WTC11 (cell line): ENCODE results near the gene NOL7. TPM values are rescaled to one million over a fixed set of nuclear protein-coding genes. Genes with fewer than 3 reads are reported as not detected.

Experiments
- ATAC-seq: fragments of 200-7000 bp; cut with Tn5 transposase; 2 replicates; pipeline ENCODE4 v1.10.0; 2021; ENCODE audit warnings: mild to moderate bottlenecking, moderate library complexity
- CTCF ChIA-PET: fragments of 300-600 bp; sonication (Branson Sonifier 250); formaldehyde crosslinking; loops from one replicate; lab custom pipeline; 2021; ENCODE audit warnings: antibody characterized with exemption; lab: Charles Lee
- POLR2A ChIA-PET: fragments of 350-600 bp; sonication (Branson Sonifier 250); formaldehyde crosslinking; loops from one replicate; lab custom pipeline; 2021; ENCODE audit warnings: antibody characterized with exemption; lab: Charles Lee
- DNase-seq: peaks from one replicate; pipeline ENCODE4 v3.0.0; 2021; ENCODE audit warnings: low spot score
- H3K27ac Mint-ChIP-seq: 2 replicates; pipeline ENCODE4 v1.8.0; 2021; ENCODE audit warnings: mixed read lengths
- H3K27me3 Mint-ChIP-seq: 2 replicates; pipeline ENCODE4 v1.8.0; 2021; ENCODE audit warnings: low read depth, mild to moderate bottlenecking, moderate library complexity, mixed read lengths
- H3K36me3 Mint-ChIP-seq: 2 replicates; pipeline ENCODE4 v1.8.0; 2021; ENCODE audit warnings: mixed read lengths
- H3K4me1 Mint-ChIP-seq: 2 replicates; pipeline ENCODE4 v1.8.0; 2022; ENCODE audit warnings: mixed read lengths
- H3K4me3 Mint-ChIP-seq: 2 replicates; pipeline ENCODE4 v1.8.0; 2021; ENCODE audit warnings: mild to moderate bottlenecking, moderate library complexity, mixed read lengths
- H3K9me3 Mint-ChIP-seq: 2 replicates; pipeline ENCODE4 v1.8.0; 2021; ENCODE audit warnings: mixed read lengths
- ARID4B ChIP-seq: sonication (generic); formaldehyde crosslinking; IDR thresholded peaks from 2 replicates; pipeline ENCODE4 v1.8.0; 2023; ENCODE audit warnings: missing genetic modification reagents, mild to moderate bottlenecking, borderline replicate concordance
- CREB1 ChIP-seq: sonication (generic); formaldehyde crosslinking; IDR thresholded peaks from 2 replicates; pipeline ENCODE4 v1.8.0; 2023; ENCODE audit warnings: mild to moderate bottlenecking, missing genetic modification reagents
- CTCF ChIP-seq: fragments of 200-600 bp; IDR thresholded peaks from 2 replicates; pipeline ENCODE4 v1.8.0; 2022; ENCODE audit warnings: antibody characterized with exemption
- E2F4 ChIP-seq: sonication (generic); formaldehyde crosslinking; IDR thresholded peaks from 2 replicates; pipeline ENCODE4 v1.8.1; 2022; ENCODE audit warnings: low read depth, mild to moderate bottlenecking, moderate library complexity, missing genetic modification reagents, borderline replicate concordance
- HMGA2 ChIP-seq: fragments of 250-450 bp; sonication (Bioruptor Pico); IDR thresholded peaks from 2 replicates; pipeline ENCODE4 v1.4.0; 2021; ENCODE audit warnings: mild to moderate bottlenecking, moderate library complexity
- IRF1 ChIP-seq: sonication (generic); formaldehyde crosslinking; IDR thresholded peaks from 2 replicates; pipeline ENCODE4 v1.8.0; 2023; ENCODE audit warnings: missing genetic modification reagents
- JAZF1 ChIP-seq: fragments of 250-450 bp; sonication (Bioruptor Pico); IDR thresholded peaks from 2 replicates; pipeline ENCODE4 v1.9.0; 2021; ENCODE audit warnings: moderate library complexity, mild to moderate bottlenecking, inconsistent platforms
- MLX ChIP-seq: sonication (generic); formaldehyde crosslinking; IDR thresholded peaks from 2 replicates; pipeline ENCODE4 v1.8.1; 2023; ENCODE audit warnings: mild to moderate bottlenecking, missing genetic modification reagents, moderate library complexity
- NR3C1 ChIP-seq: sonication (generic); formaldehyde crosslinking; conservative IDR thresholded peaks from 2 replicates; pipeline ENCODE4 v1.8.1; 2023; ENCODE audit warnings: low read depth, mild to moderate bottlenecking, missing genetic modification reagents
- PRDM15 ChIP-seq: sonication (generic); formaldehyde crosslinking; IDR thresholded peaks from 2 replicates; pipeline ENCODE4 v1.8.0; 2022; ENCODE audit warnings: missing genetic modification reagents
- PREB ChIP-seq: sonication (generic); formaldehyde crosslinking; IDR thresholded peaks from 2 replicates; pipeline ENCODE4 v1.8.1; 2022; ENCODE audit warnings: mild to moderate bottlenecking, missing genetic modification reagents, moderate library complexity, borderline replicate concordance
- SOX15 ChIP-seq: fragments of 250-450 bp; sonication (Bioruptor Pico); IDR thresholded peaks from 2 replicates; pipeline ENCODE4 v1.9.0; 2021; ENCODE audit warnings: mild to moderate bottlenecking
- TCF7 ChIP-seq: sonication (generic); formaldehyde crosslinking; IDR thresholded peaks from 2 replicates; pipeline ENCODE4 v1.8.0; 2022; ENCODE audit warnings: mild to moderate bottlenecking, low read depth, missing genetic modification reagents, moderate library complexity
- ZMAT4 ChIP-seq: fragments of 250-450 bp; sonication (Bioruptor Pico); IDR thresholded peaks from 2 replicates; pipeline ENCODE4 v1.9.0; 2021; ENCODE audit warnings: mild to moderate bottlenecking
- ZNF232 ChIP-seq: sonication (generic); formaldehyde crosslinking; IDR thresholded peaks from 2 replicates; pipeline ENCODE4 v1.8.0; 2022; ENCODE audit warnings: mild to moderate bottlenecking, missing genetic modification reagents
- ZNF425 ChIP-seq: fragments of 250-450 bp; sonication (Bioruptor Pico); conservative IDR thresholded peaks from 2 replicates; pipeline ENCODE4 v1.9.0; 2021; ENCODE audit warnings: mild to moderate bottlenecking
- ZNF512 ChIP-seq: sonication (generic); formaldehyde crosslinking; IDR thresholded peaks from 2 replicates; pipeline ENCODE4 v1.8.1; 2022; ENCODE audit warnings: missing genetic modification reagents, borderline replicate concordance
- total RNA-seq: library from RNA; stranded (reverse); gene quantifications from 3 replicates; pipeline ENCODE4 v1.2.3, GENCODE V29; 2021

NOL7 gene
- total RNA-seq, 1 experiment from 2014 or later = 76.1 TPM

- TF ChIP-seq PRDM15 (CRISPR knock-in tag) (no peak), PREB (CRISPR knock-in tag) (no peak), ZNF425 (CRISPR knock-in tag) (no peak), TCF7 (CRISPR knock-in tag) (no peak), SOX15 (CRISPR knock-in tag) (no peak), E2F4 (CRISPR knock-in tag) (no peak), CTCF (no peak)
Measured at GRCh38 chr6:13649393-13649792, 34.3 kb downstream of the NOL7 start (continued).

GRCh38 chr6:13653296-13653695, 38.2 kb downstream of the NOL7 start:
- no peak overlapping the region for H3K4me3 Mint-ChIP-seq
- no peak overlapping the region for H3K27ac Mint-ChIP-seq
- H3K4me1 Mint-ChIP-seq = peaks cover 8% of the 10 kb centered on the region
- ATAC-seq (no peak), DNase-seq (no peak)
- H3K27me3 Mint-ChIP-seq = no peaks in the 10 kb centered on the region
- peaks cover 7% of the 10 kb centered on the region; the same call in 1 of the 2 replicates for H3K36me3 Mint-ChIP-seq
- ChIA-PET POLR2A (no interaction called here), CTCF (interaction anchor here (1.2 kb wide), 1 partner anchor 29 kb away, joined by 4 read pairs; no protein-coding TSS in a partner anchor)
- no peaks in the 10 kb centered on the region for H3K9me3 Mint-ChIP-seq
- TF ChIP-seq CREB1 (CRISPR knock-in tag) = no peak
- TF ChIP-seq ZMAT4 (CRISPR knock-in tag) = no peak
- TF ChIP-seq ZNF512 (CRISPR knock-in tag) = no peak
- TF ChIP-seq IRF1 (CRISPR knock-in tag) = no peak
- TF ChIP-seq MLX (CRISPR knock-in tag) = no peak
- no peak for TF ChIP-seq HMGA2
- no peak for TF ChIP-seq NR3C1
- no peak for TF ChIP-seq ZNF232
- no peak for TF ChIP-seq JAZF1 (CRISPR knock-in tag)
- TF ChIP-seq ARID4B (CRISPR knock-in tag) = no peak
